GM12878 (cell line): ENCODE results near the gene RETREG2.
A peak's percentile ranks its signal among the peaks of the same experiment; 100 is the strongest.

ENCODE experiments used
- CBX5 ChIP-seq: sonication (generic); IDR thresholded peaks from 2 replicates; pipeline ENCODE4 v1.6.1; 2016; ENCODE audit warnings: low read depth, moderate library complexity, mild to moderate bottlenecking, inconsistent platforms
- CHD4 ChIP-seq: fragments of 200-600 bp; sonication (generic); IDR thresholded peaks from 2 replicates; pipeline ENCODE4 v1.6.1; 2016; ENCODE audit warnings: mild to moderate bottlenecking
- RAD51 ChIP-seq: fragments of 450-650 bp; IDR thresholded peaks from 2 replicates; pipeline ENCODE4 v1.6.1; 2016; ENCODE audit warnings: moderate library complexity, mild to moderate bottlenecking, inconsistent platforms
- SPI1 ChIP-seq: IDR thresholded peaks from 2 replicates; pipeline ENCODE4 v1.6.1; 2011; ENCODE audit warnings: low read depth, mild to moderate bottlenecking, low read length, moderate library complexity, borderline replicate concordance; ENCODE audit not compliant: insufficient read depth
- TBL1XR1 ChIP-seq: IDR thresholded peaks from 2 replicates; pipeline ENCODE4 v1.6.1; 2012; ENCODE audit warnings: low read depth, low read length, improper control_type of control experiment
- TF ChIP-seq, protein P1 (sequence below), 3 experiments: IDR thresholded peaks in 2 of 3; conservative IDR thresholded peaks in 1 of 3; 2 replicates each; pipeline ENCODE4 v1.5.1; 2011; ENCODE audit warnings: low read depth in 3 of 3, low read length in 3 of 3, mild to moderate bottlenecking in 3 of 3, control low read depth in 2 of 3, moderate library complexity in 2 of 3, inconsistent platforms in 1 of 3, mixed read lengths in 1 of 3; ENCODE audit not compliant: control insufficient read depth in 2 of 3, insufficient read depth in 1 of 3; ENCODE audit errors: extremely low read depth in 1 of 3

DNA sequence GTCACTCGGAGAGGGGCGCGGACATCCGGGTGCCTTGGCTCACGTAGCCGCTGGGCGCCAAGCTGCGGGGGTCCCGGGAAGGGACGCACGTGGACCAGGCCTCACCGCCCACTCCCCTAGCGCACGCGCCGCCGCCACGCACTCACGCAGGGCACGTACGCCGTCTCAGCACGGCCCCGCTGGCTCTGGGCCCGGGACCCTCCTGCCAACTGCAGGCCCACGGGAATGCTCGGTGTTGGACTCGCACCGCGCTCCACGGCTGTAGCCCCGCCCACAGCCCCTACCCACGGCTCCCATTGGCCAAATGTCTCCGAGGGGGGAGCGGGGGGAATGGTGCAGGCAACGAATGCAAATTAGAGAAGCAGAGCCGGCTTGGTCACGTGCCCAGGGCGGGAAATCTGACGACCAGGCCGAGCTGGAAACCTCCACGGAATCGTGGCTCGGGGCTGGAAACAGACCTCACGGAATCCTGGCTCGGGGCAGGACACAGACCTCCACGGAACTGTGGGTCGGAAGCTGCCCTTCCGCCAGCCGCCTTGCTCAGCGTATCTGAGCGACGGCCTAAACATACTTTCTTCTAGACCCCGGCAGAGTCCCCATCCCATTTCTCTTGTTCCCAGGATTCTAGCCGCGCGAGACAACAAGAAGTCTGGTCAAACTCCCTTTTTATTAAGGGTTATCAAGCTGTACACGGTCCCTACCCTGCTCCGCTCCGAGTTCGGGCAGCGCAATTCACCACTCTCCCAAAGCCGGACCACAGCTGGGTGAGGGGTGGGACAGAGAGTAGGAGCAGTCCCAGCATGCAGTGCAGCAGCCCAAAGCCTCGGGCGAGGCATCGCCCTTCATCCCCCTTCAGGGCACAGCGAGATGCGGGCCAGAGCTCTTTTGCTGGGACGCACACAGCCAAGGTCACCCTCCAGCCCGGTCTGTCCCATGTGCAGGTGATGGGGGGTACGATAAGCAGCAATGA, 40.9 kb downstream of the RETREG2 start, which contains the start of gene ABCB6:
- TF ChIP-seq TBL1XR1 (no peak), SPI1 (no peak), RAD51 (peak; percentile 96), CHD4 (no peak), CBX5 (no peak)
- TF ChIP-seq, protein P1, sequence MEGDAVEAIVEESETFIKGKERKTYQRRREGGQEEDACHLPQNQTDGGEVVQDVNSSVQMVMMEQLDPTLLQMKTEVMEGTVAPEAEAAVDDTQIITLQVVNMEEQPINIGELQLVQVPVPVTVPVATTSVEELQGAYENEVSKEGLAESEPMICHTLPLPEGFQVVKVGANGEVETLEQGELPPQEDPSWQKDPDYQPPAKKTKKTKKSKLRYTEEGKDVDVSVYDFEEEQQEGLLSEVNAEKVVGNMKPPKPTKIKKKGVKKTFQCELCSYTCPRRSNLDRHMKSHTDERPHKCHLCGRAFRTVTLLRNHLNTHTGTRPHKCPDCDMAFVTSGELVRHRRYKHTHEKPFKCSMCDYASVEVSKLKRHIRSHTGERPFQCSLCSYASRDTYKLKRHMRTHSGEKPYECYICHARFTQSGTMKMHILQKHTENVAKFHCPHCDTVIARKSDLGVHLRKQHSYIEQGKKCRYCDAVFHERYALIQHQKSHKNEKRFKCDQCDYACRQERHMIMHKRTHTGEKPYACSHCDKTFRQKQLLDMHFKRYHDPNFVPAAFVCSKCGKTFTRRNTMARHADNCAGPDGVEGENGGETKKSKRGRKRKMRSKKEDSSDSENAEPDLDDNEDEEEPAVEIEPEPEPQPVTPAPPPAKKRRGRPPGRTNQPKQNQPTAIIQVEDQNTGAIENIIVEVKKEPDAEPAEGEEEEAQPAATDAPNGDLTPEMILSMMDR (IDR thresholded peaks at IDR 0.05 in 2 of 3, conservative IDR thresholded peaks at IDR 0.05 in 1 of 3; ENCODE audit: control insufficient read depth in 2 of 3, extremely low read depth in 1 of 3, insufficient read depth in 1 of 3, low read depth in 3 of 3, low read length in 3 of 3), result no peak
